Bronchial epithelial cell (primary cell): ENCODE measurements around the gene ACSM2B. TPM values are rescaled to one million over a fixed set of nuclear protein-coding genes. Genes with fewer than 3 reads are reported as not detected.
"Not testable (repeated sequence)": the region's sequence is repeated elsewhere in the genome, so short reads cannot be mapped to it uniquely, and the experiment has no call there.

Experiments
- DNase-seq: peaks from one replicate; pipeline ENCODE4 v3.0.0-alpha.2; 2010; ENCODE audit warnings: low read depth
- FAIRE-seq: peaks from 2 replicates; lab custom pipeline; 2011; peaks lifted over from hg19 to GRCh38; lab: Jason Lieb, UNC
- H3K27me3 ChIP-seq: 2 replicates; pipeline ENCODE4 v1.5.1; 2011; ENCODE audit warnings: low read length; ENCODE audit not compliant: control insufficient read depth, insufficient read depth
- H3K36me3 ChIP-seq: 2 replicates; pipeline ENCODE4 v1.5.1; 2011; ENCODE audit warnings: low read length; ENCODE audit not compliant: control insufficient read depth, insufficient read depth
- H3K4me3 ChIP-seq: 2 replicates; pipeline ENCODE4 v1.5.1; 2011; ENCODE audit warnings: mild to moderate bottlenecking, low read depth, low read length, control low read depth
- CTCF ChIP-seq: IDR thresholded peaks from 2 replicates; pipeline ENCODE4 v1.5.1; 2011; ENCODE audit warnings: mild to moderate bottlenecking, moderate library complexity, low read length, control low read depth, inconsistent platforms; ENCODE audit not compliant: insufficient read depth, severe bottlenecking
- total RNA-seq: library from RNA; depleted of rRNA; stranded (reverse); fragments of >200 nt; gene quantifications from 2 replicates; pipeline ENCODE4 v1.2.1, GENCODE V29; 2014

The ACSM2B gene
- total RNA-seq, 1 donor from 2014 or later = not detected

GRCh38 chr16:20598832-20599469 is 22.8 kb upstream of the ACSM2B start:
- Histone ChIP-seq H3K4me3 (no peak overlapping the region), H3K27me3 (no peaks in the 10 kb centered on the region), H3K36me3 (no peaks in the 10 kb centered on the region)
- no peak for TF ChIP-seq CTCF
- DNase-seq (no peak), FAIRE-seq (no peak)

- H3K36me3 ChIP-seq, H3K4me3 ChIP-seq, DNase-seq, H3K27me3 ChIP-seq, FAIRE-seq: not testable (repeated sequence)
Measured at GRCh38 chr16:20595694-20596093, 19.5 kb upstream of the ACSM2B start.

GRCh38 chr16:20595068-20595467 is 18.9 kb upstream of the ACSM2B start:
- DNase-seq, H3K4me3 ChIP-seq, H3K27me3 ChIP-seq, H3K36me3 ChIP-seq, FAIRE-seq: not testable (repeated sequence)

- not testable (repeated sequence) for H3K36me3 ChIP-seq, FAIRE-seq, H3K4me3 ChIP-seq, H3K27me3 ChIP-seq, DNase-seq
Measured at GRCh38 chr16:20592780-20593179, 16.6 kb upstream of the ACSM2B start.

- not testable (repeated sequence) for DNase-seq, H3K4me3 ChIP-seq, FAIRE-seq, H3K36me3 ChIP-seq, H3K27me3 ChIP-seq
Measured at GRCh38 chr16:20589486-20589885, 13.3 kb upstream of the ACSM2B start.

GRCh38 chr16:20587645-20588074 is 11.5 kb upstream of the ACSM2B start:
- H3K36me3 ChIP-seq, FAIRE-seq, H3K4me3 ChIP-seq, H3K27me3 ChIP-seq, DNase-seq: not testable (repeated sequence)

GRCh38 chr16:20586716-20587115 is 10.5 kb upstream of the ACSM2B start:
- not testable (repeated sequence) for FAIRE-seq, H3K36me3 ChIP-seq, H3K4me3 ChIP-seq, DNase-seq, H3K27me3 ChIP-seq

- DNase-seq, H3K4me3 ChIP-seq, FAIRE-seq, H3K36me3 ChIP-seq, H3K27me3 ChIP-seq: not testable (repeated sequence)
Measured at GRCh38 chr16:20586112-20586511, 9.9 kb upstream of the ACSM2B start.

GRCh38 chr16:20580487-20581259 is 4.5 kb upstream of the ACSM2B start:
- FAIRE-seq = peak; percentile 52
- H3K36me3 ChIP-seq, H3K4me3 ChIP-seq, H3K27me3 ChIP-seq, DNase-seq: not testable (repeated sequence)

GRCh38 chr16:20578091-20578490 is 1.9 kb upstream of the ACSM2B start:
- not testable (repeated sequence) for H3K27me3 ChIP-seq, DNase-seq, H3K4me3 ChIP-seq, H3K36me3 ChIP-seq, FAIRE-seq

- FAIRE-seq, H3K36me3 ChIP-seq, DNase-seq, H3K27me3 ChIP-seq, H3K4me3 ChIP-seq: not testable (repeated sequence)
Measured at GRCh38 chr16:20569117-20569651, 7.0 kb downstream of the ACSM2B start.
